HUDEP-2 (cell line): ENCODE data around the gene INAFM2.

Source experiments
- DNase-seq, 76 experiments: peaks; one replicate each; lab custom pipeline; 2025; ENCODE audit not compliant: unreplicated experiment in 76 of 76; lab: John Stamatoyannopoulos, UW

The INAFM2 gene

DNA sequence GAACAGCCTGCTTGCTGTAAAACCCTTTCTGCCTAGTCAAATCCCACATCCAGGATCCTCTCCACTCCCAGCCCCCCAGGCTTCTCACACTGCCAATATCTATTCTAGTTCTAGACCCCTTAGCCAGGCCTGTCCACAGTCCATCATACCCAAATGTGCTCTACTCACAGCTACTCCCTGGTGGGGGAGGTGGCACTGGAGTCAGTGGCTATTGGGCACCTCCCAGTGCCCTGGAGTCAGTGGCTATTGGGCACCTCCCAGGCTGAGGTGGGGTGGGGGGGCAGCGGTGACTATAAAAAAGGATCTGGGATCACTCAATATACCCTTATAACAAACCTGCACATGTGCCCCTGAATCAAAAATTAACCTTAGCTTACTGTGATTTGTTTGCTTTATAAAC, 33.8 kb downstream of the INAFM2 start:
- DNase-seq, result no peak

- peak in 72 of 76 experiments; percentile 13 to 91 (median 78) for DNase-seq
Measured at GRCh38 chr15:40357723-40358470, 34.4 kb downstream of the INAFM2 start, which contains the start of gene DISP2. DISP2 (plus strand) TSS chr15:40358219; CDS start chr15:40358322, 103 bp downstream.

- no peak for DNase-seq
Measured at GRCh38 chr15:40358471-40359353, 35.2 kb downstream of the INAFM2 start.

DNA sequence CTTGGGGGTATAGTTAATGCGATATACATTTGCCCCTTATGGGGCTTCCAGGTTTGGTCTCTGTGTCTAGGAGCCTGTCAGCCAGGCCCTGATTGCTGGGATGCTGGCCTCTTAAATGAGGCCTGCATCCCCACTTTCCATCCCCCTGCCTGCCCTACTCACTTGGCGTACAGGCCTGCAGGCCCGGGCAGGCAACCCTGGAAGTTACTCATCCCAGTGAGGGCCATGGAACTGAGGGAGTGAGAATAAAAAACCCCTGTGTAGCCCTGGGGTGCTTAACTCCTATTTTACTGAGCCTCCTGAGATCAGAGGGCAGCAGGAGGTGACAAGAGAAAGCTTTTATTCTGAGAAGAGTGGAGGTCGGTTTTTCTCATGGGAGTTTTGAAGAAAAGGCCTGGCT, 36.5 kb downstream of the INAFM2 start:
- no peak for DNase-seq

DNA sequence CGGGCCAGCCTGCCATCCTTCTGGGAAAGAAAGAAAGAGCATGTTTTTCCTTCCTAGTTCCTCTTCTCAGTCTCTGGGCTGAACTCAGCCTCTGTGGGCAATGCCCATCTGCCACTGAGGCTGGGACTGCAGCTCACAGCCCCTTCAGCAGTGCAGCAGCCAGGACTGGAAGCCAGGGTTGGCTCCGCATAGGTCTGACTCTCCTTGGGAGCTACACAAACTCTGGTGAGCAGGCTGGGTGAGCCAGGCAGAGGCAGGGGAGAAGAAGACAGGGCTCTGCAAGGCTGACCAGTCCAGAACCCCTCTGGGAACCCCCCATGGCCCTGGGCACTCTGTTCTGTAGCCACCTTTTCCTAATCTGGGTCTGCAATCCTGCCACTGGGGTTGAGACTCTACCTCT, 38.1 kb downstream of the INAFM2 start:
- no peak for DNase-seq

- DNase-seq, result no peak
Measured at GRCh38 chr15:40363611-40364010, 40.1 kb downstream of the INAFM2 start.

GRCh38 chr15:40364251-40364650, 40.8 kb downstream of the INAFM2 start:
- peak in 25 of 76 experiments; percentile 5 to 54 (median 23) for DNase-seq

- no peak for DNase-seq
Measured at GRCh38 chr15:40365016-40365415, 41.5 kb downstream of the INAFM2 start.

- no peak for DNase-seq
Measured at GRCh38 chr15:40365624-40366456, 42.3 kb downstream of the INAFM2 start.

DNA sequence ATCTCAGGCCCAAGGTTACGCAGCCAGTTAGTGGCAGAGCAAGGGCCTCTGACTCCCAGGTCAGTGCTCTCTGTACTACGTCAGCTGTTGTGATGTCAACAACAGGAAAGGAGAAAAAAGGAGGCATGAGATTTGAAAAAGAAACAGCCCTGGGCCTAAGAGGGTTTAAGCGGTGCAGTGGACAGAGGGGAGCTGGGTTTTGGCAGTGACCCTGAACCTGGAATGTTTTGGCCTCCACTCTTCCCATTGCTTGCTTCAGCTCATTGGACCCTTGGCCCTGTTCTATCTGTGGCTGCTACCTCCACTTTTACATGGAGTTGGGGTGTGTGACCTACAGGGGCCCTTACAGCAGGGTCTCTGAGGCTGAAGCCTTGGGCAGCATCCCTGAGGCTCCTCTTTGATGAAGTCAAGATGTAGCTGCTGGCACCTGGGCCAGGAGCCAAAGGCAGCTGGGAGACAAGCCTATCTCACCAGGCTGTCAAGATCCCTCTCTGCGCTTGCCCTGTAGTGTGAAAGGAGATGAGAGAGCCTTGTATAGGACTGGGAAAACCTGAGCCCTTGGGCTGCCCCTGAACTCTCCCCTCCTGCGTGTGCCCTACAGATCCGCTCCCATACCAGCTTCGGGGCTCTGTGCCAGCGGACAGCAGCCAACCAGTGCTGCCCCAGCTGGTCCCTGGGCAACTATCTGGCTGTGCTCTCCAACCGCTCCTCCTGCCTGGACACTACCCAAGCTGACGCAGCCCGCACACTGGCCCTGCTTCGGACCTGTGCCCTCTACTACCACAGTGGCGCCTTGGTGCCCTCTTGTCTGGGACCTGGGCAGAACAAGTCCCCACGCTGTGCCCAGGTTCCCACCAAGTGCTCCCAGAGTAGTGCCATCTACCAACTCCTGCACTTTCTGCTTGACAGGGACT, 43.2 kb downstream of the INAFM2 start:
- DNase-seq, result peak in 63 of 76 experiments; percentile 12 to 84 (median 50)

GRCh38 chr15:40367371-40367685, 43.8 kb downstream of the INAFM2 start:
- DNase-seq, result no peak

DNA sequence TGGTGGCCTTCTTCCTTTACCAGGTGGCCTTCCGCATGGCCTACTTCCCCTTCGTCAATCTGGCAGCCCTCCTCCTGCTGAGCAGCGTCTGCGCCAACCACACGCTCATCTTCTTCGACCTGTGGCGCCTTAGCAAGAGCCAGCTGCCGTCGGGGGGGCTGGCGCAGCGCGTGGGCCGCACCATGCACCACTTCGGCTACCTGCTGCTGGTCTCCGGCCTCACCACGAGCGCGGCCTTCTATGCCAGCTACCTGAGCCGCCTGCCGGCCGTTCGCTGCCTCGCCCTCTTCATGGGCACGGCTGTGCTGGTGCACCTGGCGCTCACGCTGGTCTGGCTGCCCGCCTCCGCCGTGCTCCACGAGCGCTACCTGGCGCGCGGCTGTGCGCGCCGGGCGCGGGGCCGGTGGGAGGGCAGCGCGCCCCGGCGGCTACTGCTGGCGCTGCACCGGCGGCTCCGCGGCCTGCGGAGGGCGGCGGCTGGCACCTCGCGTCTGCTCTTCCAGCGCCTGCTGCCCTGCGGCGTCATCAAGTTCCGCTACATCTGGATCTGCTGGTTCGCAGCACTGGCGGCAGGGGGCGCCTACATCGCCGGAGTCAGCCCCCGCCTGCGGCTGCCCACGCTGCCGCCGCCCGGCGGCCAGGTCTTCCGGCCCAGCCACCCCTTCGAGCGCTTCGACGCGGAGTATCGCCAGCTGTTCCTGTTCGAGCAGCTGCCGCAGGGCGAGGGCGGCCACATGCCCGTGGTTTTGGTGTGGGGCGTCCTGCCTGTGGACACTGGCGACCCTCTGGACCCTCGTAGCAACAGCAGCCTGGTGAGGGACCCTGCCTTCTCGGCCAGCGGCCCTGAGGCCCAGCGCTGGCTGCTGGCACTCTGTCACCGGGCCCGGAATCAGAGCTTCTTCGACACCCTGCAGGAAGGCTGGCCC, 44.5 kb downstream of the INAFM2 start:
- peak in 73 of 76 experiments; percentile 27 to 91 (median 80) for DNase-seq

DNA sequence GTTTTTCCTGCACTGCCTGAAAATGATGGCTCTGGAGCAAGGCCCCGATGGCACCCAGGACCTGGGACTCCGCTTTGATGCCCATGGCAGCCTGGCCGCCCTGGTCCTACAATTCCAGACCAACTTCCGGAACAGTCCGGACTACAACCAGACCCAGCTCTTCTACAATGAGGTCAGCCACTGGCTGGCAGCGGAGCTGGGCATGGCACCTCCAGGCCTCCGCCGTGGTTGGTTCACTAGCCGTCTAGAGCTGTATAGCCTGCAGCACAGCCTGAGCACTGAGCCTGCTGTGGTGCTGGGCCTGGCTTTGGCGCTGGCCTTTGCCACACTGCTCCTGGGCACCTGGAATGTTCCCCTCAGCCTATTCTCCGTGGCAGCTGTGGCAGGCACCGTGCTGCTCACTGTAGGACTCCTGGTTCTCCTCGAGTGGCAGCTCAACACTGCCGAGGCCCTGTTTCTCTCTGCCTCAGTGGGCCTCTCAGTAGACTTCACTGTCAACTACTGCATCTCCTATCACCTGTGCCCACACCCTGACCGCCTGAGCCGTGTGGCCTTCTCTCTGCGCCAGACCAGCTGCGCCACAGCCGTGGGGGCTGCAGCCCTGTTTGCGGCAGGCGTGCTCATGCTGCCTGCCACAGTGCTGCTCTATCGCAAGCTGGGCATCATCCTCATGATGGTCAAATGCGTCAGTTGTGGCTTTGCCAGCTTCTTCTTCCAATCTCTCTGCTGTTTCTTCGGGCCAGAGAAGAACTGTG, 45.4 kb downstream of the INAFM2 start:
- DNase-seq, result no peak

DNA sequence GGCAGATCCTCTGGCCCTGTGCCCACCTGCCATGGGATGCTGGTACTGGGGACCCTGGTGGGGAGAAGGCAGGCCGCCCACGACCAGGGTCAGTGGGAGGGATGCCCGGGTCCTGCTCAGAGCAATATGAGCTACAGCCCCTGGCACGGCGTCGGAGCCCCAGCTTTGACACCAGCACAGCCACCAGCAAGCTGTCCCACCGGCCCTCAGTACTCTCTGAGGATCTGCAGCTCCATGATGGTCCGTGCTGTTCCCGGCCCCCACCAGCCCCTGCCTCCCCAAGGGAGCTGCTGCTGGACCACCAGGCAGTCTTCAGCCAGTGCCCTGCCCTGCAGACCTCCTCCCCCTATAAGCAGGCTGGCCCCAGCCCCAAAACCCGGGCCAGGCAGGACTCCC, 46.0 kb downstream of the INAFM2 start:
- DNase-seq, result no peak

DNA sequence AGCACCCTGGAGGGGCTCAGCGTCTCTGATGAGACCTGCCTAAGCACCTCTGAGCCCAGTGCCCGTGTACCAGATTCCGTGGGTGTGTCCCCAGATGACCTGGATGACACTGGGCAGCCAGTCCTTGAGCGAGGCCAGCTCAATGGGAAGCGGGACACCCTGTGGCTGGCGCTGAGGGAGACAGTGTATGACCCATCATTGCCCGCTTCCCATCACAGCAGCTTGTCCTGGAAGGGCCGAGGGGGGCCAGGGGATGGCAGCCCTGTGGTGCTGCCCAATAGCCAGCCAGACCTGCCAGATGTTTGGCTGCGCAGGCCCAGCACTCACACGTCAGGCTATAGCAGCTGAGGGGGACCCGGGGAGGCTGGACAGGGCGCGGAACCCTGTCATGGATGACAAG, 46.5 kb downstream of the INAFM2 start:
- DNase-seq, result no peak

- DNase-seq, result no peak
Measured at GRCh38 chr15:40372981-40373380, 49.5 kb downstream of the INAFM2 start.
